Mesothelial cell of epicardium (in vitro differentiated cells): ENCODE measurements around the gene CLUH. TPM values are rescaled to one million over a fixed set of nuclear protein-coding genes. Genes with fewer than 3 reads are reported as not detected.

Experiments
- DNase-seq, 2 experiments: peaks; one replicate each; pipeline ENCODE4 v3.0.0; 2021; ENCODE audit warnings: low spot score in 2 of 2; ENCODE audit not compliant: unreplicated experiment in 2 of 2
- H3K27ac Mint-ChIP-seq: 2 replicates; pipeline ENCODE4 v1.8.0; 2021; ENCODE audit warnings: mixed read lengths
- H3K27me3 Mint-ChIP-seq: 2 replicates; pipeline ENCODE4 v1.8.0; 2021; ENCODE audit warnings: low read depth, mixed read lengths
- H3K36me3 Mint-ChIP-seq: 2 replicates; pipeline ENCODE4 v1.8.0; 2021; ENCODE audit warnings: mixed read lengths
- H3K4me1 Mint-ChIP-seq: 2 replicates; pipeline ENCODE4 v1.8.0; 2021; ENCODE audit warnings: mixed read lengths
- H3K4me3 Mint-ChIP-seq: 2 replicates; pipeline ENCODE4 v1.8.0; 2021; ENCODE audit warnings: mild to moderate bottlenecking, moderate library complexity, mixed read lengths
- H3K9me3 Mint-ChIP-seq: 2 replicates; pipeline ENCODE4 v1.8.0; 2021; ENCODE audit warnings: mixed read lengths
- total RNA-seq: library from RNA; stranded (reverse); gene quantifications from 3 replicates; pipeline ENCODE4 v1.2.1, GENCODE V29; 2021
- TF ChIP-seq, protein P1 (sequence below): fragments of 200-600 bp; sonication (generic); IDR thresholded peaks from one replicate; pipeline ENCODE4 v1.5.0; 2021; ENCODE audit warnings: antibody characterized with exemption; ENCODE audit not compliant: unreplicated experiment

CLUH gene, protein sequence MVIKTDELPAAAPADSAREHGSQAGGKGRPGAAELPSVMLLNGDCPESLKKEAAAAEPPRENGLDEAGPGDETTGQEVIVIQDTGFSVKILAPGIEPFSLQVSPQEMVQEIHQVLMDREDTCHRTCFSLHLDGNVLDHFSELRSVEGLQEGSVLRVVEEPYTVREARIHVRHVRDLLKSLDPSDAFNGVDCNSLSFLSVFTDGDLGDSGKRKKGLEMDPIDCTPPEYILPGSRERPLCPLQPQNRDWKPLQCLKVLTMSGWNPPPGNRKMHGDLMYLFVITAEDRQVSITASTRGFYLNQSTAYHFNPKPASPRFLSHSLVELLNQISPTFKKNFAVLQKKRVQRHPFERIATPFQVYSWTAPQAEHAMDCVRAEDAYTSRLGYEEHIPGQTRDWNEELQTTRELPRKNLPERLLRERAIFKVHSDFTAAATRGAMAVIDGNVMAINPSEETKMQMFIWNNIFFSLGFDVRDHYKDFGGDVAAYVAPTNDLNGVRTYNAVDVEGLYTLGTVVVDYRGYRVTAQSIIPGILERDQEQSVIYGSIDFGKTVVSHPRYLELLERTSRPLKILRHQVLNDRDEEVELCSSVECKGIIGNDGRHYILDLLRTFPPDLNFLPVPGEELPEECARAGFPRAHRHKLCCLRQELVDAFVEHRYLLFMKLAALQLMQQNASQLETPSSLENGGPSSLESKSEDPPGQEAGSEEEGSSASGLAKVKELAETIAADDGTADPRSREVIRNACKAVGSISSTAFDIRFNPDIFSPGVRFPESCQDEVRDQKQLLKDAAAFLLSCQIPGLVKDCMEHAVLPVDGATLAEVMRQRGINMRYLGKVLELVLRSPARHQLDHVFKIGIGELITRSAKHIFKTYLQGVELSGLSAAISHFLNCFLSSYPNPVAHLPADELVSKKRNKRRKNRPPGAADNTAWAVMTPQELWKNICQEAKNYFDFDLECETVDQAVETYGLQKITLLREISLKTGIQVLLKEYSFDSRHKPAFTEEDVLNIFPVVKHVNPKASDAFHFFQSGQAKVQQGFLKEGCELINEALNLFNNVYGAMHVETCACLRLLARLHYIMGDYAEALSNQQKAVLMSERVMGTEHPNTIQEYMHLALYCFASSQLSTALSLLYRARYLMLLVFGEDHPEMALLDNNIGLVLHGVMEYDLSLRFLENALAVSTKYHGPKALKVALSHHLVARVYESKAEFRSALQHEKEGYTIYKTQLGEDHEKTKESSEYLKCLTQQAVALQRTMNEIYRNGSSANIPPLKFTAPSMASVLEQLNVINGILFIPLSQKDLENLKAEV (N-terminal part only)
- 46.6 to 49.9 TPM (median 46.9 TPM) in 3 replicates for total RNA-seq

DNA sequence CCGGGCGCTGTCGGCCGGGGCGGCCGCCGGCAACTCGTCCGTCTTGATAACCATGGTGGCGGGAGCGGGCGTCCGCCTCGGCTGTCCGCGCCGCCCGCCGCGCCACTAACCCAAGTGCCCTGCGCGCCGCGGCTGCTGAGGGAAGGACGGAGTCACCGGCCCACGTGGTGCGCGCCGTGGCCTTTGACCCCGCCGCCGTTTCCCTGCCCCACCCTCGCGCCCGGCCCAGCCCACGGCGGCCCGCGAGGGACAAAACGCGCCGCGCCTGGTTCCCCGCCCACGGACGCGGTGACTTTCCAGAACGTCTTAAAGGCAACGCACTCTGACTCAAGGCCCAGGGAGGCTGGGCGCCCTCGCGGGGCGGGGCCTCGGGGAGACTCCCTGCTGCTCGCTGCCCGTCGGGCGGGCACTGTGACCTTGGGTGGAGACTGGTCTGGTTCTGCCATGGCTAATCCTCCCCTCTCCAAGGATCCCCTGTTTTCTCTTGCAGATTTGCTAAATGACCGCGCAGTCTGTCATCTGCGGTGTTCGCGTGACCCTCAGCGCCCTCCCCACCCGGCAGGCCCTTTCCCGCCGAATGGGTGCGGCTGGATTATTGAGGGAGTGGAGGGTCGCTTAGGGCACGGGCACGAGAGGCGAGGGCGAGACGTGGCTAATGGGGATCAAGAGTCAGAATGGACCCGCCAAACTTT is at the start of gene CLUH:
CLUH (minus strand) TSS at position 157 of the 692 bp plus-strand sequence; CDS start at position 54, 103 bp downstream.
- peak within 1 kb of the TSS; percentile 79 for H3K4me3 Mint-ChIP-seq
- H3K36me3 Mint-ChIP-seq = no peaks in the 10 kb centered on the region
- no peaks in the 10 kb centered on the region for H3K27me3 Mint-ChIP-seq
- TF ChIP-seq, protein P1, sequence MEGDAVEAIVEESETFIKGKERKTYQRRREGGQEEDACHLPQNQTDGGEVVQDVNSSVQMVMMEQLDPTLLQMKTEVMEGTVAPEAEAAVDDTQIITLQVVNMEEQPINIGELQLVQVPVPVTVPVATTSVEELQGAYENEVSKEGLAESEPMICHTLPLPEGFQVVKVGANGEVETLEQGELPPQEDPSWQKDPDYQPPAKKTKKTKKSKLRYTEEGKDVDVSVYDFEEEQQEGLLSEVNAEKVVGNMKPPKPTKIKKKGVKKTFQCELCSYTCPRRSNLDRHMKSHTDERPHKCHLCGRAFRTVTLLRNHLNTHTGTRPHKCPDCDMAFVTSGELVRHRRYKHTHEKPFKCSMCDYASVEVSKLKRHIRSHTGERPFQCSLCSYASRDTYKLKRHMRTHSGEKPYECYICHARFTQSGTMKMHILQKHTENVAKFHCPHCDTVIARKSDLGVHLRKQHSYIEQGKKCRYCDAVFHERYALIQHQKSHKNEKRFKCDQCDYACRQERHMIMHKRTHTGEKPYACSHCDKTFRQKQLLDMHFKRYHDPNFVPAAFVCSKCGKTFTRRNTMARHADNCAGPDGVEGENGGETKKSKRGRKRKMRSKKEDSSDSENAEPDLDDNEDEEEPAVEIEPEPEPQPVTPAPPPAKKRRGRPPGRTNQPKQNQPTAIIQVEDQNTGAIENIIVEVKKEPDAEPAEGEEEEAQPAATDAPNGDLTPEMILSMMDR = no peak
- H3K4me1 Mint-ChIP-seq = peaks cover 32% of the 10 kb centered on the region
- peak within 1 kb of the TSS; percentile 75 for H3K27ac Mint-ChIP-seq
- no peaks in the 10 kb centered on the region for H3K9me3 Mint-ChIP-seq
- DNase-seq = peak; percentile 63 to 79

DNA sequence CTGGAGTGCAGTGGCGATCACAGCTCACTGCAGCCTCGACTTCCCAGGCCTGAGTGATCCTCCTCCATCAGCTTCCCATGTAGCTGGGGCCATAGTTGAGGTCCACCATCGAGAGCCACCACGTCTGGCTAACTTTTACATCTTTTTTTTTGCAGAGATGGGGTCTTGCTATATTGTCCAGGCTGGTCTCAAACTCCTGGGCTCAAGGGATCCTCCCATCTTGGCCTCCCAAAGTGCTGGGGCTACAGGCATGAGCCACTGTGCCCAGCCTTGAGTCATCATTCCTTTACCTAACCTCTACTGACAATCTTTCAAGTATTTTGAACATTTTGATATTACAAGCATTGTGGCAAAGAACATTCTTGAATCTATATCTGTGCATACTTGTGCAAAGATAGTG is 47.3 kb upstream of the CLUH start:
- TF ChIP-seq, protein P1 = no peak
- Mint-ChIP-seq H3K9me3 (no peaks in the 10 kb centered on the region), H3K36me3 (no peaks in the 10 kb centered on the region), H3K27ac (no peak overlapping the region), H3K27me3 (peaks cover 75% of the 10 kb centered on the region), H3K4me3 (no peak overlapping the region), H3K4me1 (peaks cover 4% of the 10 kb centered on the region)
- DNase-seq = no peak

DNA sequence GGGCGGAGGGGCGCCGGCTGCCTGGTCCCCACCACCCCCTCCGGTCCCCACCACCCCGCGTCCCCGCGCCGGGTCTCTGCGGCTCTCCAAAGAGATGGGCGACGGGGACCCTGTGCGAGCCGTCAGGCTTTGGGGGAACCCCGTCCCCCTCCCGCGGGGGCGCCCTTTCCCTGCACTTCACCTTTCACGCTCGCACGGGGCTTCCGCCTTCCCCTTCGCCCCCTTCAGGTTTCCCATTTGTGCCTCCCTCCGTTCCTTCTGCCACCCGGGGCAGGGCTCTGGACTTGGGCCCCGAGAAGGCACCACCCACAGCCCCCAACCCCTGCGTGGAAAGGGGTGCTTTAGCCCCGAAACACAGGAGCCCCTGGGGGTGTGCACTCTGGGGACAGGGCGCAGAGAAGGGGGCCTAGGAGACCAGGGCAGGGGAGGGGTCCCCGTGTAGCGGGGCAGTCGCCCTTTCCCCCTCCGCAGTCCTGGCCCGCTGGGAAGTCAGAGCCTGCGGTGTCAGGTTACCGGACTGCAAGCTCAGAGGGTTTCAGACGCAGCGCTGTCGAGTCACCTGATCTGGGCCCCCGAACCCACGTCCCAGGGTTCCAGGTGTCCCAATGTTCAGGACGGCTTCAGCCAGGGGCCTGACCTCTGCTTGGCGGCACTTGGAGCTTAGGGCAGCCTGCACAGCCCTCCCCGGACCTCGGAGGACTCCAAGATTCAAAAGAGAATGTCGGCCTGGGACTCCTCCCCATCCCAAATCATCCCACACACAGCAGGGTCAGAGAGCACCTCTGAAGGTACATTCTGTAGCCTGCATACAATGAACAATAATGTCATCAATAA is 44.5 kb upstream of the CLUH start:
- peaks cover 4% of the 10 kb centered on the region for H3K4me1 Mint-ChIP-seq
- no peaks in the 10 kb centered on the region for H3K36me3 Mint-ChIP-seq
- no peak overlapping the region for H3K27ac Mint-ChIP-seq
- H3K27me3 Mint-ChIP-seq = peaks cover 84% of the 10 kb centered on the region
- no peaks in the 10 kb centered on the region for H3K9me3 Mint-ChIP-seq
- TF ChIP-seq, protein P1 = no peak
- H3K4me3 Mint-ChIP-seq = peak overlapping the region; percentile 54
- no peak for DNase-seq

DNA sequence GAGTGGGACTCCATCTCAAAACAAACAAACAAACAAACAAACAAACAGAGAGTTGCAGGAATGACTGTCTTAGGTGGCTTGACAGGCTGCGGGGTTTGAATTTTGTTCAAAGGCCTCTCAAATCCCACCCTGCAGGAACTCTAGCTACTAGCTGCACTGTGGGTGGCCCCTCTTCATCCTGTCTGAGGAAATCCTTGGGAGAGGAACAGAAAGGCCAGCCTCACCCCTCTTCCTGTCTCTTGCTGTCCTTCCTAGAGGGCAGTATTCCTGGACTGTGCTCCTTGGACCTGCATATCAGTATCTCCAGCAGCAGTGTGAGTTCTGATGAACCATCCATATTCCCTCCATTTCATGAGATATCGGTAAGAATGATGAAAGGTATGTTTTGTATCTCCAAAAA is 39.9 kb upstream of the CLUH start:
- peaks cover 3% of the 10 kb centered on the region for H3K4me1 Mint-ChIP-seq
- no peaks in the 10 kb centered on the region for H3K36me3 Mint-ChIP-seq
- TF ChIP-seq, protein P1 = no peak
- H3K4me3 Mint-ChIP-seq = no peak overlapping the region
- no peak for DNase-seq
- peaks cover 86% of the 10 kb centered on the region for H3K27me3 Mint-ChIP-seq
- H3K27ac Mint-ChIP-seq = no peak overlapping the region
- H3K9me3 Mint-ChIP-seq = no peaks in the 10 kb centered on the region
